ENCODE data around the gene TROAP.

GRCh38 chr12:49362077-49362476 lies 39.0 kb downstream of the TROAP start:
- TF ChIP-seq CTCF (conservative IDR thresholded peaks at IDR 0.05) (no peak), ZFX (IDR thresholded peaks at IDR 0.05) (no peak)

Measured in C4-2B (cell line).